ENCODE data around the gene CPAMD8. TPM values are rescaled to one million over a fixed set of nuclear protein-coding genes. Genes with fewer than 3 reads are reported as not detected.

Gene CPAMD8
- total RNA-seq, 2 experiments from 2014 or later = 0.32 to 1.2 TPM

DNA sequence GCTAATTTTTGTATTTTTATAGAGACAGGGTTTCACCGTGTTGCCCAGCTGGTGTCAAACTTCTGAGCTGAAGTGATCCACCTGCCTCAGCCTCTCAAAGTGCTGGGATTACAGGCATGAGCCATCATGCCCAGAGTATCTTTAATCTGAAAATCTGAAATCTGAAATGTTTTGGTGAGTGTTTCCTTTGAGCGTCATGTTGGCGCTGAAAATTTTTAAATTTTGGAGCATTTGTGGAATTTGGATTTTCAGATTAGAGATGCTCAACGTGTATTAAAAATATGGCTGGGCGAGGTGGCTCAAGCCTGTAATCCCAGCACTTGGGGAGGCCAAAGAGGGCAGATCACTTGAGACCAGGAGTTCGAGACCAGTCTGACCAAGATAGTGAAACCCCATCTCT, 5.1 kb upstream of the CPAMD8 start:
- ChIA-PET POLR2A (no interaction called here), CTCF (ENCODE audit: unreplicated experiment) (no interaction called here)
- no peak for DNase-seq (ENCODE audit: low spot score)
- intact Hi-C loops (cut with micrococcal nuclease; ENCODE audit: unreplicated experiment) = no loop called here
- H4K20me1 ChIP-seq (ENCODE audit: insufficient read depth, low read length) = no peaks in the 10 kb centered on the region
- H3K9me3 ChIP-seq (ENCODE audit: low read length) = no peaks in the 10 kb centered on the region
- no TSS peak for BruUV-seq (replicated peaks)
- no peaks in the 10 kb centered on the region for H3K79me2 ChIP-seq (ENCODE audit: insufficient read depth, low read depth, low read length)
- no peak overlapping the region for H3K4me2 ChIP-seq (ENCODE audit: low read length)
- no peak overlapping the region for H3K4me3 ChIP-seq (ENCODE audit: low read depth, low read length, poor library complexity, severe bottlenecking)
- H3K4me1 ChIP-seq (ENCODE audit: insufficient read depth, low read length, poor library complexity, severe bottlenecking) = no peaks in the 10 kb centered on the region
- H3K36me3 ChIP-seq (ENCODE audit: insufficient read depth, low read length) = no peaks in the 10 kb centered on the region
- TF ChIP-seq EZH2phosphoT487 (IDR thresholded peaks at IDR 0.05; ENCODE audit: borderline replicate concordance, low read depth, low read length) (no peak), CTCF (conservative IDR thresholded peaks at IDR 0.05; ENCODE audit: low read length) (no peak)
- no peak overlapping the region for H3K27ac ChIP-seq (ENCODE audit: low read depth, low read length, poor library complexity, severe bottlenecking)
- no peaks in the 10 kb centered on the region for H3K9me2 ChIP-seq (ENCODE audit: insufficient read depth, low read length)
- H2AFZ ChIP-seq (ENCODE audit: low read length) = no peak overlapping the region

DNA sequence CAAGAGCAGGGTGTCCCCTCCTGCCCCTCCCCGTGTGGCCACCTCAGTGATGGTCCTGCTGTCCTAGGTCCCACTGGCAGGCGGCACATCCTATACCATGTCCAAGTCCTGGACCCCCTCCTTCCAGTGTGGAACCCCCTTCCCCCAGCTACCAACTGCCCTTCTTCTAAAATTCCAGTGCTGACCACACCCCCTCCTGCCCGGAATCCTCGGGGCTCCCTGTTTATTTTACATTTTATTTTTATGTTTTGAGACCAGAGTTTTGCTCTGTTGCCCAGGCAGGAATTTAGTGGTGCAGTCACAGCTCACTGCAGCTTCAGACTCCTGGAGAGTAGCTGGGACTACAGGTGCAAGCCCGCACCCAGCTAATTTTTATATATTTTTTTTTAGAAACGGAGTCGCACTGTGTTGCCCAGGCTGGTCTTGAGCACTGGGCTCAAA, 945 bp upstream of the CPAMD8 start:
- H3K9me2 ChIP-seq (ENCODE audit: insufficient read depth, low read length) = no peaks in the 10 kb centered on the region
- no peaks in the 10 kb centered on the region for H3K36me3 ChIP-seq (ENCODE audit: insufficient read depth, low read length)
- POLR2A ChIA-PET = no interaction called here
- no TSS peak for BruUV-seq (replicated peaks)
- H3K4me3 ChIP-seq (ENCODE audit: low read depth, low read length, poor library complexity, severe bottlenecking) = no peak overlapping the region
- H2AFZ ChIP-seq (ENCODE audit: low read length) = no peak overlapping the region
- H3K79me2 ChIP-seq (ENCODE audit: insufficient read depth, low read depth, low read length) = no peaks in the 10 kb centered on the region
- DNase-seq (ENCODE audit: low spot score) = no peak
- intact Hi-C loops (cut with micrococcal nuclease; ENCODE audit: unreplicated experiment) = no loop called here
- no peak overlapping the region for H3K27ac ChIP-seq (ENCODE audit: low read depth, low read length, poor library complexity, severe bottlenecking)
- CTCF ChIA-PET (ENCODE audit: unreplicated experiment) = no interaction called here
- H3K9me3 ChIP-seq (ENCODE audit: low read length) = no peaks in the 10 kb centered on the region
- no peaks in the 10 kb centered on the region for H4K20me1 ChIP-seq (ENCODE audit: insufficient read depth, low read length)
- TF ChIP-seq CTCF (conservative IDR thresholded peaks at IDR 0.05; ENCODE audit: low read length) (no peak), EZH2phosphoT487 (IDR thresholded peaks at IDR 0.05; ENCODE audit: borderline replicate concordance, low read depth, low read length) (no peak)
- H3K4me2 ChIP-seq (ENCODE audit: low read length) = no peak overlapping the region
- peaks cover 18% of the 10 kb centered on the region for H3K4me1 ChIP-seq (ENCODE audit: insufficient read depth, low read length, poor library complexity, severe bottlenecking)

GRCh38 chr19:17025991-17026658, 485 bp downstream of the CPAMD8 start:
- H3K4me2 ChIP-seq (ENCODE audit: low read length) = no peak overlapping the region
- H3K4me1 ChIP-seq (ENCODE audit: insufficient read depth, low read length, poor library complexity, severe bottlenecking) = peaks cover 30% of the 10 kb centered on the region
- no peaks in the 10 kb centered on the region for H3K9me2 ChIP-seq (ENCODE audit: insufficient read depth, low read length)
- BruUV-seq (replicated peaks) = no TSS peak
- H3K9me3 ChIP-seq (ENCODE audit: low read length) = no peaks in the 10 kb centered on the region
- H4K20me1 ChIP-seq (ENCODE audit: insufficient read depth, low read length) = no peaks in the 10 kb centered on the region
- TF ChIP-seq CTCF (conservative IDR thresholded peaks at IDR 0.05; ENCODE audit: low read length) (no peak), EZH2phosphoT487 (IDR thresholded peaks at IDR 0.05; ENCODE audit: borderline replicate concordance, low read depth, low read length) (no peak)
- H3K4me3 ChIP-seq (ENCODE audit: low read depth, low read length, poor library complexity, severe bottlenecking) = no peak overlapping the region
- no peak overlapping the region for H3K27ac ChIP-seq (ENCODE audit: low read depth, low read length, poor library complexity, severe bottlenecking)
- H3K79me2 ChIP-seq (ENCODE audit: insufficient read depth, low read depth, low read length) = no peaks in the 10 kb centered on the region
- CTCF ChIA-PET (ENCODE audit: unreplicated experiment) = no interaction called here
- intact Hi-C loops (cut with micrococcal nuclease; ENCODE audit: unreplicated experiment) = no loop called here
- no peak for DNase-seq (ENCODE audit: low spot score)
- no peaks in the 10 kb centered on the region for H3K36me3 ChIP-seq (ENCODE audit: insufficient read depth, low read length)
- H2AFZ ChIP-seq (ENCODE audit: low read length) = peak overlapping the region; percentile 42
- POLR2A ChIA-PET = no interaction called here
